Hypothalamus (tissue), 51 donors: ENCODE results near the gene KCTD7.
"Not testable (repeated sequence)": the region's sequence is repeated elsewhere in the genome, so short reads cannot be mapped to it uniquely, and the experiment has no call there.

Source experiments
- DNase-seq, 51 donors: peaks; one replicate each; lab custom pipeline; 2025; lab: John Stamatoyannopoulos, UW

Gene KCTD7

GRCh38 chr7:66673124-66673640, 44.5 kb downstream of the KCTD7 start:
- DNase-seq, result not testable (repeated sequence)

- DNase-seq, result no peak
Observed at GRCh38 chr7:66679633-66680244, 51.1 kb downstream of the KCTD7 start.

DNA sequence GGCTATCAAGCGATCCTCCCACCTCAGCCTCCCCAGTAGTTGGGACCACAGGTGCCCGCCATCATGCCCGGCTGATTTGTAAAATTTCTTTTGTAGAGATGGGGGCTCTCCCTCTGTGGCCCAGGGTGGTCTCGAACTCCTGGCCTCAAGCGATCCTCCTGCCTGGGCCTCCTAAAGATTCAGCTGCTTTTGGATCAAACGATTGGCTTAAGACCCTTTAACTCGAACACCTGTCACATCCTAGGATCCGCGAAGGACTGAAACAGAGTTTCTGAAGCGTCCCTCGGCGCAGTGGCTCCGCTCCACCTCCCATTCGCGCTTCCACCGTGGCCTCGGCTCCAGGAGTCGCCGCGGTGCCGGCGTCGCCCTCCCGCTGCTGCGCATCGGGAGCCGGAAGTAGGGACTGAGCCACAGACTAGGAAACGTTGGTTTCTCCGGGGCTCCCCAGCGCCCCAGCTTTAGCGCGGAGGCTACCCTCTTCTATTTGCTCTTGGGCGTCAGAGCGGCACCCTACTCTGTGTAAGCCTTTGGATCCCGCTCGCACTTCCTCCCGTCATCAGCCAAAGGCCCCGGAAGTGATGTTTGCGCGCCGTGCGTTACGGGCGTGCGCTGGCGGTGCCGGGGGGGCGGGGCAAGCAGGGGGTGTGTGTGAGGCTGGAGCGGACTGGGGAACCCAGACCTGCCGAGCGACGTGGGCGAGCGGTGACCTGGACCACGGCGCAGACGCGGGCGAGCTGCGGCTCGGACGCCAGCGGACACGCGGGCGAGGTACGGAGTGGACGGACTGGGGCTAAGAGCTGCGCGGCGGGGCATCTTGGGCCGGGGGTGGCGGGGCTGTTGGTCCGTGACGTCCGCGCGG, 53.0 kb downstream of the KCTD7 start:
- peak; percentile 55 to 97 (median 93) for DNase-seq

GRCh38 chr7:66682350-66683093, 53.8 kb downstream of the KCTD7 start:
- peak in 5 of 51 donors; percentile 12 to 64 (median 41) for DNase-seq

DNA sequence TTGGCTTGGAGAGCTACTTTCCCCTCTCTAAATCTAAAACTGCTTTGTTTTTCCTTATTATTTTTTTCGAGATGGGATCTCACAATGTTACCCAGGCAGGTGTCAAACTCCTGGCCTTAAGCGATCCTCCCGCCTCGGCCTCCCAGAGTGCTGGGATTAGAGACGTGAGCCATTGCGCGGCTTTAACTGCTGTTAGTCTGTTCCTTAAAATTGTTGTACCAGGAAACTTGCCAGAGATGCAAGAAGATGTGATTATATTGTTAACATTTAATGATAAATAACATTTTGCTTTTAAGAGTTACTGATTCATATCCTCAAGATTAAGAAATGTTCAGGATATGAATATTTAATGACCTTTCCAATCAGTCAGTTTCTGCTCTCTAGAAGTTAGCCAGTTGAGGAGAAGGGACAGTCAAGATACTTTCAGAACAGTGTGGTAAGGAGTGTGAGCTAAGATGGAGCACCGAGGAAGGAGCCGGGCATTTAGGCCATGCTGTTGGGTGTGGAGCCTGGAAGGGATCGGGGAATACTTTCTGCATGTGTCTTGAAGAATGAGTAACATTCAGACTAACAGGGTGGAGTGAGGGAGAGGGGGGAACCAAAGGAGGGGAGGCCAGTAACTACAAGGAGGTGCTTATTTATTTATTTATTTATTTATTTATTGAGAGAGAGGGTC, 54.6 kb downstream of the KCTD7 start:
- DNase-seq, result not testable (repeated sequence)

DNA sequence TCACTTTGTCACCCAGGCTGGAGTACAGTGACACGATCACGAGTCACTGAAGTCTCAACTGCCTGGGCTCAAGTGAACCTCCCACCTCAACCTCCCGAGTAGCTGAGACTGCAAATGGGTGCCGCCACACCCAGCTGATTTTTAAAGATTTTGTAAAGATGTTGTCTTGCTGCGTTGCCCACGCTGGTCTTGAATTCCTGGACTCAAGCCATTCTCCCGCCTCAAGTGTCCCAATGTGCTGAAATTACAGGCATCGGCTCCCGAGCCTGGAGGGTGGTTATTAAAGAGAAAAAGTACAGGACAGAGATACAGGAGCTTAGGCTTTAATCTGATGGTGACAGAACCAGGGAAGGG, 55.1 kb downstream of the KCTD7 start:
- DNase-seq, result no peak

DNA sequence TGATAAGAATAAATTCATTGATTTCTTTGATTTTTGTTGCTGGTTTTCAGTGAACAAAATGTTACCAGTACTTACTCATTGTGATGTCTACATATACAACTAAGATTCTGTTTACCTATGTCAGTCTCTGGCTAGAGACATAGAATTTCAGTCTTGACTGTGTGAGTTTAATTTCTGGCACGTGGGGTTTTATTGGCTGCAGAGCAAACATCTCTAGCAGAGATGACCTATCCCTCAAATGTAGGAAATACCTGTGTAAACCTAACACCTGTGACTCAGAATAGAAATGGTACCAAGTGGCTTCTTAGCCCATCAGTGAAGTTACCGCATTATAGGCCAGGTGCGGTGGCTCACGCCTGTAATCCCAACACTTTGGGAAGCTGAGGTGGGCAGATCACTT, 57.0 kb downstream of the KCTD7 start:
- not testable (repeated sequence) for DNase-seq

- no peak for DNase-seq
Observed at GRCh38 chr7:66687186-66687585, 58.5 kb downstream of the KCTD7 start.

DNA sequence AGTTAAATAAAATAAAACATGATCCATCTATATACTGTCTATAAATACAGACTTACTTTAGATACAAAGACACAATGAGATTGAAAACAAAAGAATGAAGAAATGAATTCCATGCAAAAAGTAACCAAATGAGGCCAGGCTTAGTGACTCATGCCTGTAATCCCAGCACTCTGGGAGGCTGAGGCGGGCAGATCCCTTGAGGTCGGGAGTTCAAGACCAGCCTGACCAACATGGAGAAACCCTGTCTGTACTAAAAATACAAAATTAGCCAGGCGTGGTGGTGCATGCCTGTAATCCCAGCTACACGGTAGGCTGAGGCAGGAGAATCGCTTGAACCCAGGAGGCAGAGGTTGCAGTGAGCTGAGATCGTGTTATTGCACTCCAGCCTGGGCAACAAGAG, 59.0 kb downstream of the KCTD7 start:
- not testable (repeated sequence) for DNase-seq

DNA sequence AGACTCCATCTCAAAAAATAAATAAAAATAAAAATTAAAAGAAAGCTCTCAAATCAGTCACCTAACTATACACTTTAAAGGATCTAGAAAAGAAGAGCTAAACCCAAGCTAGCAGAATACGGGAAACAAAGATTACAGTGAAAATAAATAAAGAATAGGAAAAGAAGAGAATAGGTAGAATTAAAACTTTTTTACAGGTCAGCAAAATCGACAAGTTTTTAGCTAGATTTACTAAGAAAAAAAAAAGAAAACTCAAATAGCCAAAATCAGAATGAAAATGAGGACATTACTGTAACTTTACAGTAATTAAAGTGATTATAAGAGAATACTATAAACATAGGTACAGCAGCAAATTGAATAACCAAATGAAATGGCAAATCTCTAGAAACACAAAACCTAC, 60.4 kb downstream of the KCTD7 start:
- DNase-seq, result no peak

- no peak for DNase-seq
Observed at GRCh38 chr7:66693331-66693730, 64.7 kb downstream of the KCTD7 start.
